Stimulated activated CD4-positive, alpha-beta T cell treated with anti-CD3 and anti-CD28 coated beads, Interleukin-1b, Interleukin-23, amount 100 ng/mL, for 48 hours (primary cell): Measurements from ENCODE around the gene QPRT.
"Not testable (repeated sequence)": the region's sequence is repeated elsewhere in the genome, so short reads cannot be mapped to it uniquely, and the experiment has no call there.

Experiments
- DNase-seq: peaks from one replicate; pipeline ENCODE4 v3.0.0-alpha.2; 2020

The QPRT gene

GRCh38 chr16:29721167-29721879 lies 42.3 kb downstream of the QPRT start:
- DNase-seq, result peak; percentile 37

- DNase-seq, result no peak
Observed at GRCh38 chr16:29726845-29727377, 47.9 kb downstream of the QPRT start.

- no peak for DNase-seq
Observed at GRCh38 chr16:29727452-29727851, 48.5 kb downstream of the QPRT start.

- DNase-seq, result no peak
Observed at GRCh38 chr16:29729116-29729521, 50.1 kb downstream of the QPRT start.

GRCh38 chr16:29730649-29731048 lies 51.7 kb downstream of the QPRT start:
- DNase-seq, result no peak

- DNase-seq, result peak; percentile 87
Observed at GRCh38 chr16:29731768-29732601, 53.0 kb downstream of the QPRT start.

GRCh38 chr16:29734786-29735185 lies 55.8 kb downstream of the QPRT start:
- no peak for DNase-seq

- no peak for DNase-seq
Observed at GRCh38 chr16:29736112-29736511, 57.1 kb downstream of the QPRT start.

GRCh38 chr16:29736764-29737163 lies 57.8 kb downstream of the QPRT start:
- no peak for DNase-seq

GRCh38 chr16:29737713-29738112 lies 58.7 kb downstream of the QPRT start:
- no peak for DNase-seq

- peak; percentile 29 for DNase-seq
Observed at GRCh38 chr16:29738514-29738913, 59.5 kb downstream of the QPRT start.

GRCh38 chr16:29739927-29740629 lies 61.1 kb downstream of the QPRT start:
- DNase-seq, result not testable (repeated sequence)

- DNase-seq, result not testable (repeated sequence)
Observed at GRCh38 chr16:29740630-29741015, 61.6 kb downstream of the QPRT start.

GRCh38 chr16:29742683-29743275 lies 63.8 kb downstream of the QPRT start:
- DNase-seq, result no peak

- no peak for DNase-seq
Observed at GRCh38 chr16:29743475-29743826, 64.5 kb downstream of the QPRT start.

- peak; percentile 27 for DNase-seq
Observed at GRCh38 chr16:29743827-29744531, 65.0 kb downstream of the QPRT start.

GRCh38 chr16:29744541-29745101 lies 65.6 kb downstream of the QPRT start:
- no peak for DNase-seq

- DNase-seq, result peak; percentile 53
Observed at GRCh38 chr16:29745121-29745852, 66.3 kb downstream of the QPRT start.

- DNase-seq, result peak; percentile 86
Observed at GRCh38 chr16:29745853-29746345, 66.9 kb downstream of the QPRT start, which contains the start of gene C16orf54. C16orf54 (minus strand) TSS chr16:29745990; CDS start chr16:29744951, 1,039 bp downstream.

GRCh38 chr16:29746518-29746917 lies 67.5 kb downstream of the QPRT start:
- not testable (repeated sequence) for DNase-seq
